NB4 (cell line): Measurements from ENCODE around the gene DISP2.

Source experiments
- POLR2A ChIP-seq: IDR thresholded peaks from 2 replicates; pipeline ENCODE4 v1.6.1; 2011; ENCODE audit warnings: mild to moderate bottlenecking; ENCODE audit not compliant: insufficient read length; ENCODE audit errors: extremely low read depth
- TF ChIP-seq, protein P1 (sequence below): IDR thresholded peaks from one replicate; pipeline ENCODE4 v1.5.1; 2012; ENCODE audit warnings: low read depth, low read length

- TF ChIP-seq, protein P1, sequence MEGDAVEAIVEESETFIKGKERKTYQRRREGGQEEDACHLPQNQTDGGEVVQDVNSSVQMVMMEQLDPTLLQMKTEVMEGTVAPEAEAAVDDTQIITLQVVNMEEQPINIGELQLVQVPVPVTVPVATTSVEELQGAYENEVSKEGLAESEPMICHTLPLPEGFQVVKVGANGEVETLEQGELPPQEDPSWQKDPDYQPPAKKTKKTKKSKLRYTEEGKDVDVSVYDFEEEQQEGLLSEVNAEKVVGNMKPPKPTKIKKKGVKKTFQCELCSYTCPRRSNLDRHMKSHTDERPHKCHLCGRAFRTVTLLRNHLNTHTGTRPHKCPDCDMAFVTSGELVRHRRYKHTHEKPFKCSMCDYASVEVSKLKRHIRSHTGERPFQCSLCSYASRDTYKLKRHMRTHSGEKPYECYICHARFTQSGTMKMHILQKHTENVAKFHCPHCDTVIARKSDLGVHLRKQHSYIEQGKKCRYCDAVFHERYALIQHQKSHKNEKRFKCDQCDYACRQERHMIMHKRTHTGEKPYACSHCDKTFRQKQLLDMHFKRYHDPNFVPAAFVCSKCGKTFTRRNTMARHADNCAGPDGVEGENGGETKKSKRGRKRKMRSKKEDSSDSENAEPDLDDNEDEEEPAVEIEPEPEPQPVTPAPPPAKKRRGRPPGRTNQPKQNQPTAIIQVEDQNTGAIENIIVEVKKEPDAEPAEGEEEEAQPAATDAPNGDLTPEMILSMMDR = no peak
- TF ChIP-seq POLR2A = no peak
These were observed 12.0 kb downstream of the DISP2 start for GRCh38 chr15:40369971-40370370.
